ENCODE results near the gene C5orf58.

DNA sequence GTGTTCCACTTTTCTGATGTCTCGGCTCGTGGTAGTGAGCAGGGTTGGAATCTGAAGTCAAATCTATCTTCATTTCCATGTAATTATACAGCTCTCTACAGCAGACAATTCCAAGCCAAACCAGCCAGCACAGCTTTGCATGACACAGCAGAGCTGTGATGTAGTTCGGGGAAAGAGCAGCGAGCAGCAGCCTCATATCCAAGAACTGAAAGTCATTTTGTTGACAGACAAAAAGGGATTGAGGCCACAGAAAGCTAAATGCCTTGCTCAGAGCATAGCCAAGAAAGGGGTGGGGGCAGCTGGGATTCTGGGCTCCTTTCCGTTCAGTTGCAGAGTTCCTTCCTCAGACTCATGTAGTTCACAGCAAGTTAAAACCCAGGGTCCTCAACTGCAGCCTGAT lies 32.7 kb downstream of the C5orf58 start:
- TF ChIP-seq, protein P1, sequence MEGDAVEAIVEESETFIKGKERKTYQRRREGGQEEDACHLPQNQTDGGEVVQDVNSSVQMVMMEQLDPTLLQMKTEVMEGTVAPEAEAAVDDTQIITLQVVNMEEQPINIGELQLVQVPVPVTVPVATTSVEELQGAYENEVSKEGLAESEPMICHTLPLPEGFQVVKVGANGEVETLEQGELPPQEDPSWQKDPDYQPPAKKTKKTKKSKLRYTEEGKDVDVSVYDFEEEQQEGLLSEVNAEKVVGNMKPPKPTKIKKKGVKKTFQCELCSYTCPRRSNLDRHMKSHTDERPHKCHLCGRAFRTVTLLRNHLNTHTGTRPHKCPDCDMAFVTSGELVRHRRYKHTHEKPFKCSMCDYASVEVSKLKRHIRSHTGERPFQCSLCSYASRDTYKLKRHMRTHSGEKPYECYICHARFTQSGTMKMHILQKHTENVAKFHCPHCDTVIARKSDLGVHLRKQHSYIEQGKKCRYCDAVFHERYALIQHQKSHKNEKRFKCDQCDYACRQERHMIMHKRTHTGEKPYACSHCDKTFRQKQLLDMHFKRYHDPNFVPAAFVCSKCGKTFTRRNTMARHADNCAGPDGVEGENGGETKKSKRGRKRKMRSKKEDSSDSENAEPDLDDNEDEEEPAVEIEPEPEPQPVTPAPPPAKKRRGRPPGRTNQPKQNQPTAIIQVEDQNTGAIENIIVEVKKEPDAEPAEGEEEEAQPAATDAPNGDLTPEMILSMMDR (IDR thresholded peaks at IDR 0.05) = no peak
- no peak for TF ChIP-seq POLR2A (IDR thresholded peaks at IDR 0.05)
